ENCODE measurements around the gene IL23R. TPM values are rescaled to one million over a fixed set of nuclear protein-coding genes. Genes with fewer than 3 reads are reported as not detected.

The IL23R gene
- total and polyA plus RNA-seq, 2 of the 8 experiments (the other 6 are each of a cell fraction or from before 2014, with no cell fraction given) = not detected

DNA sequence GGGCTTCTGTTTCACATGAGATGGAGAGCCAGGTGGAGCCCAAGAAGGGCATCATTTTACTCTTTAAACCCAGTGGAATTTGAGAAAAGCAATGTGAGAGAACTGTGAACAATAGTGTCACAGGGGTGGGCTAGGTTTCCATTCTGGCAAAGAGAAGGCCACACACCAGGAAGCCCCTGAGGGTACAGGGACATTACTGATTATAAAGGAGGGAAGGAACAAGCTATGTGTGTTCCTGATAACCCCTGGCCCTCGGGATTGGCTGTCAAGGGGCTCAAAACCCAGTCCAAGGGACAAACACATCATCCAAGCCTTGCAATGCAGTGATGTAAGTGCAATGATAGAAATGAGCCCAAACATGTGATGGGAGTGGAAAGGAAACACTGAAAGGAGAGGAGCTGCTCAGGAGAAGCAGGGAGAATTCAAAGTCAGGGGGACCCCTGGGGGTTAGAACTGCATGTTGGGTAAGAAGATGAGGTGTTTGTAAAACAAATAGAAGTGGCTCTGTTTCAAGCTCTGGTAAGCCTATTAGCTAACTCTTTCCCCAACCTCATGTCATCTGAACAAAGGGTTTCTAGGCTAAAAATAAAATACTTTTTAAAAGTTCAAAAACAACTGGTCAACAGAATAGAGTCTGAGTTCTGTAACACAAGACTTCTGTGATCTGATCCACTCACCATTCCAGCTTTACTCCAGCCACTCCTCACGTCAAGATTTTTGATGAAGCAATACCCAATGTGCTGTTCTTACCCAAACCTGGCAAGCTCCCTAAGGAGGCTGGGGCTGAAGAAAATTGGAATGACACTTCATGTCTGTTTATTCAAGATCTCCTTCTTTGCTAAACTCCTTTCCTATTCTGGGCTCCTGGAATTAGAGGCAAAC lies 90.3 kb downstream of the IL23R start (continued):
- TF ChIP-seq E2F6 (IDR thresholded peaks at IDR 0.05) (no peak), POLR2AphosphoS5 (IDR thresholded peaks at IDR 0.05; ENCODE audit: low read depth, low read length) (no peak), SP4 (IDR thresholded peaks at IDR 0.05; ENCODE audit: low read length) (no peak), SP2 (IDR thresholded peaks at IDR 0.05; ENCODE audit: low read length) (no peak), TBP (IDR thresholded peaks at IDR 0.05; ENCODE audit: low read depth, low read length) (no peak), TCF12 (IDR thresholded peaks at IDR 0.05; ENCODE audit: low read depth, low read length) (no peak)

Data from H1 (cell line).